ENCODE measurements around the gene SNRPB. TPM values are rescaled to one million over a fixed set of nuclear protein-coding genes. Genes with fewer than 3 reads are reported as not detected.
A peak's percentile ranks its signal among the peaks of the same experiment; 100 is the strongest.
"Not testable (repeated sequence)": the region's sequence is repeated elsewhere in the genome, so short reads cannot be mapped to it uniquely, and the experiment has no call there.

Gene SNRPB
- total RNA-seq: 244 and 305 TPM in 2 replicates

- peak; percentile 99 to 100 for DNase-seq (ENCODE audit: low read depth in 2 of 2)
These were observed at the start of gene SNRPB for GRCh38 chr20:2470423-2471193. Gene SNRPB (minus strand): TSS chr20:2470789. CDS start chr20:2470690, 99 bp downstream.

- no peak for DNase-seq (ENCODE audit: low read depth in 2 of 2)
These were observed 48.7 kb upstream of the SNRPB start for GRCh38 chr20:2519115-2519809.

GRCh38 chr20:2518558-2518957 lies 48.0 kb upstream of the SNRPB start:
- no peak for DNase-seq (ENCODE audit: low read depth in 2 of 2)

- no peak for DNase-seq (ENCODE audit: low read depth in 2 of 2)
These were observed 47.5 kb upstream of the SNRPB start for GRCh38 chr20:2518096-2518495.

- no peak for DNase-seq (ENCODE audit: low read depth in 2 of 2)
These were observed 45.8 kb upstream of the SNRPB start for GRCh38 chr20:2516399-2516798.

- no peak for DNase-seq (ENCODE audit: low read depth in 2 of 2)
These were observed 44.6 kb upstream of the SNRPB start for GRCh38 chr20:2515203-2515602.

GRCh38 chr20:2509794-2510193 lies 39.2 kb upstream of the SNRPB start:
- no peak for DNase-seq (ENCODE audit: low read depth in 2 of 2)

- no peak for DNase-seq (ENCODE audit: low read depth in 2 of 2)
These were observed 38.8 kb upstream of the SNRPB start for GRCh38 chr20:2509468-2509781.

- peak; percentile 72 to 87 for DNase-seq (ENCODE audit: low read depth in 2 of 2)
These were observed 38.3 kb upstream of the SNRPB start, which contains the start of gene ZNF343 for GRCh38 chr20:2508631-2509467. Gene ZNF343 (minus strand): TSS chr20:2508915. CDS start chr20:2493895, 15,020 bp downstream.

GRCh38 chr20:2507875-2508630 lies 37.5 kb upstream of the SNRPB start:
- DNase-seq (ENCODE audit: low read depth in 2 of 2): peak in 1 of 2 donors; percentile 9

- DNase-seq (ENCODE audit: low read depth in 2 of 2): no peak
These were observed 36.9 kb upstream of the SNRPB start for GRCh38 chr20:2507464-2507863.

- not testable (repeated sequence) for DNase-seq (ENCODE audit: low read depth in 2 of 2)
These were observed 35.8 kb upstream of the SNRPB start for GRCh38 chr20:2506426-2506825.

- not testable (repeated sequence) for DNase-seq (ENCODE audit: low read depth in 2 of 2)
These were observed 34.2 kb upstream of the SNRPB start for GRCh38 chr20:2504803-2505202.

GRCh38 chr20:2502808-2503384 lies 32.3 kb upstream of the SNRPB start:
- DNase-seq (ENCODE audit: low read depth in 2 of 2): not testable (repeated sequence)

- DNase-seq (ENCODE audit: low read depth in 2 of 2): no peak
These were observed 15.1 kb upstream of the SNRPB start for GRCh38 chr20:2485661-2486060.

GRCh38 chr20:2485080-2485479 lies 14.5 kb upstream of the SNRPB start:
- no peak for DNase-seq (ENCODE audit: low read depth in 2 of 2)

- DNase-seq (ENCODE audit: low read depth in 2 of 2): no peak
These were observed 12.9 kb upstream of the SNRPB start for GRCh38 chr20:2483504-2483903.

GRCh38 chr20:2480381-2480780 lies 9.8 kb upstream of the SNRPB start:
- DNase-seq (ENCODE audit: low read depth in 2 of 2): no peak

GRCh38 chr20:2476742-2477615 lies 6.4 kb upstream of the SNRPB start:
- DNase-seq (ENCODE audit: low read depth in 2 of 2): peak in 1 of 2 donors; percentile 51
